Caki2 (cell line): ENCODE measurements around the gene NXPH1. TPM values are rescaled to one million over a fixed set of nuclear protein-coding genes. Genes with fewer than 3 reads are reported as not detected.
"Not testable (repeated sequence)": the region's sequence is repeated elsewhere in the genome, so short reads cannot be mapped to it uniquely, and the experiment has no call there.

Experiments used
- DNase-seq: peaks from one replicate; pipeline ENCODE4 v3.0.0-alpha.2; 2015; ENCODE audit warnings: low read depth
- in situ Hi-C: cut with HindIII; loops from 2 replicates; pipeline ENCODE4 v1.10.0; 2016; ENCODE audit warnings: low sequenced_read_pairs, low pct_unique_long_range_greater_than_20kb, mixed read lengths
- total RNA-seq: library from RNA; depleted of rRNA; stranded (reverse); fragments of >200 nt; shearing (Covaris generic); gene quantifications from 2 replicates; pipeline ENCODE4 v1.2.3, GENCODE V29; 2014; ENCODE audit warnings: low replicate concordance

The NXPH1 gene
- total RNA-seq, 1 experiment from 2014 or later, result 0.14 TPM

GRCh38 chr7:8625612-8626011 is 192.2 kb downstream of the NXPH1 start:
- no peak for DNase-seq
- in situ Hi-C loops, result no loop called here

GRCh38 chr7:8627325-8627724 is 193.9 kb downstream of the NXPH1 start:
- DNase-seq, result peak; percentile 16
- in situ Hi-C loops, result no loop called here

- no peak for DNase-seq
- in situ Hi-C loops, result no loop called here
These were observed 195.2 kb downstream of the NXPH1 start for GRCh38 chr7:8628656-8629055.

GRCh38 chr7:8629504-8629903 is 196.1 kb downstream of the NXPH1 start:
- DNase-seq, result no peak

GRCh38 chr7:8637322-8637721 is 203.9 kb downstream of the NXPH1 start:
- no peak for DNase-seq
- in situ Hi-C loops, result no loop called here

More at GRCh38 chr7:8629504-8629903, 196.1 kb downstream of the NXPH1 start:
- in situ Hi-C loops, result no loop called here

- in situ Hi-C loops, result no loop called here
- peak; percentile 26 for DNase-seq
These were observed 204.7 kb downstream of the NXPH1 start for GRCh38 chr7:8638076-8638475.

- in situ Hi-C loops, result no loop called here
- DNase-seq, result no peak
These were observed 206.3 kb downstream of the NXPH1 start for GRCh38 chr7:8639668-8640067.

GRCh38 chr7:8640671-8641070 is 207.3 kb downstream of the NXPH1 start:
- DNase-seq, result no peak
- in situ Hi-C loops, result no loop called here

GRCh38 chr7:8668627-8669500 is 235.5 kb downstream of the NXPH1 start:
- in situ Hi-C loops, result no loop called here
- no peak for DNase-seq

- in situ Hi-C loops, result no loop called here
- DNase-seq, result no peak
These were observed 236.1 kb downstream of the NXPH1 start for GRCh38 chr7:8669501-8669851.

GRCh38 chr7:8684426-8684825 is 251.0 kb downstream of the NXPH1 start:
- DNase-seq, result no peak
- in situ Hi-C loops, result no loop called here

GRCh38 chr7:8699875-8700624 is 266.6 kb downstream of the NXPH1 start:
- in situ Hi-C loops, result no loop called here
- DNase-seq, result no peak

GRCh38 chr7:8702807-8703206 is 269.4 kb downstream of the NXPH1 start:
- in situ Hi-C loops, result no loop called here
- DNase-seq, result no peak

- in situ Hi-C loops, result no loop called here
- no peak for DNase-seq
These were observed 276.7 kb downstream of the NXPH1 start for GRCh38 chr7:8710124-8710523.

GRCh38 chr7:8714791-8715190 is 281.4 kb downstream of the NXPH1 start:
- in situ Hi-C loops, result no loop called here
- peak; percentile 1 for DNase-seq

- in situ Hi-C loops, result no loop called here
- DNase-seq, result no peak
These were observed 285.7 kb downstream of the NXPH1 start for GRCh38 chr7:8719102-8719501.

- in situ Hi-C loops, result no loop called here
- peak; percentile 39 for DNase-seq
These were observed 290.8 kb downstream of the NXPH1 start for GRCh38 chr7:8724080-8724718.

GRCh38 chr7:8731756-8732155 is 298.3 kb downstream of the NXPH1 start:
- DNase-seq, in situ Hi-C loops: not testable (repeated sequence)

- in situ Hi-C loops, result no loop called here
- DNase-seq, result no peak
These were observed 306.4 kb downstream of the NXPH1 start for GRCh38 chr7:8739837-8740236.
